ENCODE results near the gene GUF1.
"Not testable (repeated sequence)": the region's sequence is repeated elsewhere in the genome, so short reads cannot be mapped to it uniquely, and the experiment has no call there.

Gene GUF1

DNA sequence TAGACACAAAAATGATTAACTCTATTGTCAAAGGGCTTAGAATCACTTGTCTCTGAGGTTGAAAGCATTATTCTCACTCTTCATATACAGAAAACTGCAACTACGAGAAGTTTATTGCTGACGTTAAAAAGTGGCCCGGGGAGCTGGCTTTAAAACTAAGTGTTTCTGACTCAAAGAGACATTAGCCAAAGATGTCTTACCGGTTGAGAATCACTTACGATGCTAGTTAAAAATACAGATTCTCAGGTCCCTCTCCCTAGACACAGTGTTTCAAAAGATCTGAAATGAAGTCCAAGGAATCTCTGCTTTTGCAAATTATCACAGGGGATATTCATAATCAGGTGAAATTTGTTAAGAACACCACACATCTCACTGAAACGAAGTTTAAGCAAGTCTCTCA lies 46.9 kb downstream of the GUF1 start:
- peak; percentile 4 for DNase-seq (ENCODE audit: low read depth)
- peak overlapping the region; percentile 66 for H3K4me3 ChIP-seq (ENCODE audit: low read depth, low read length)
- no peak for TF ChIP-seq CTCF (IDR thresholded peaks at IDR 0.05; ENCODE audit: low read depth, low read length, missing control alignments)

DNA sequence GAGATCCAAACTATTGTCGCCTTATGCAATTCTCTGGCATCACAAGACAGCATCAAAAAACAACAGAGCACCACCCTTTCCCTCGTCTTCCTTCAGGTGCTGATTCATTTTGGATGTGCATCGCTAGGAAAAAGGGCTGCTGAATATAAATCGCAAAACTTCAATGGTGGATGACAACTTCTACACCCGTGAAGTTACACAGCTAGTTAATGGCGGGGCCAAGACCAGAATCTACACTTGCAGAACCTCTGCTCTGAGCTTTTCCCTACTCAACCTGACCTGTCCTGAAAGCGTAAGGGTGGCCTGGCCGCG lies 47.5 kb downstream of the GUF1 start:
- H3K4me3 ChIP-seq (ENCODE audit: low read depth, low read length) = peak overlapping the region; percentile 66
- no peak for TF ChIP-seq CTCF (IDR thresholded peaks at IDR 0.05; ENCODE audit: low read depth, low read length, missing control alignments)
- peak; percentile 3 for DNase-seq (ENCODE audit: low read depth)

- TF ChIP-seq CTCF (IDR thresholded peaks at IDR 0.05; ENCODE audit: low read depth, low read length, missing control alignments) = no peak
- peak within 1 kb of the TSS; percentile 66 for H3K4me3 ChIP-seq (ENCODE audit: low read depth, low read length)
- peak; percentile 57 for DNase-seq (ENCODE audit: low read depth)
Measured at GRCh38 chr4:44726038-44726871, 48.0 kb downstream of the GUF1 start, which contains the start of gene GNPDA2. GNPDA2 (minus strand) TSS chr4:44726556; CDS start chr4:44722207, 4,349 bp downstream.

DNA sequence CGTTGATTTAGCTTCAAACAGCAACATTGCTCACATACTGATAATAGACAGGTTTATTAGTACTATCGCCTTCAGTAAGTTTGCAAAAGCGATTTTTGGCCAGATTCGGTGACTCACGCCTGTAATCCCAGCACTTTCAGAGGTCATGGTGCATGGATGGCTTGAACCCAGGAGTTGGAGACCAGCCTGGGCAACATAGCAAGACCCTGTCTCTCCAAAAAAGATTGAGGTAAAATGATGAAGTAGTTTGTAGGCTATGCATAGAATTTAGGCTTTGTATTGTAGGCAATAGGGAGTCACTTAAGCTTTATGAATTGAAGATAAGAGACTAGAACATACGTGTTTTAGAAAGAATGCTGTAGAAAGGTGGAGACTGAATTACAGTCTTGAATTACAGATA lies 49.3 kb downstream of the GUF1 start:
- no peak overlapping the region for H3K4me3 ChIP-seq (ENCODE audit: low read depth, low read length)
- TF ChIP-seq CTCF (IDR thresholded peaks at IDR 0.05; ENCODE audit: low read depth, low read length, missing control alignments) = no peak
- no peak for DNase-seq (ENCODE audit: low read depth)

- not testable (repeated sequence) for H3K4me3 ChIP-seq (ENCODE audit: low read depth, low read length); DNase-seq (ENCODE audit: low read depth)
Measured at GRCh38 chr4:44728694-44729093, 50.5 kb downstream of the GUF1 start.

- TF ChIP-seq CTCF (IDR thresholded peaks at IDR 0.05; ENCODE audit: low read depth, low read length, missing control alignments) = no peak
- DNase-seq (ENCODE audit: low read depth) = no peak
- no peak overlapping the region for H3K4me3 ChIP-seq (ENCODE audit: low read depth, low read length)
Measured at GRCh38 chr4:44736900-44737299, 58.7 kb downstream of the GUF1 start.

GRCh38 chr4:44738615-44739014 lies 60.4 kb downstream of the GUF1 start:
- DNase-seq (ENCODE audit: low read depth) = no peak
- TF ChIP-seq CTCF (IDR thresholded peaks at IDR 0.05; ENCODE audit: low read depth, low read length, missing control alignments) = no peak
- H3K4me3 ChIP-seq (ENCODE audit: low read depth, low read length) = no peak overlapping the region
